PC-9 (cell line): ENCODE results near the gene BAIAP2. TPM values are rescaled to one million over a fixed set of nuclear protein-coding genes. Genes with fewer than 3 reads are reported as not detected.

Experiments used
- BruUV-seq: library from RNA; stranded (reverse); fragments of 400-500 nt; replicated peaks from 2 replicates; lab custom pipeline; 2021; lab: Mats Ljungman, UMichigan
- CTCF ChIA-PET: fragments of 300-600 bp; sonication (Branson Sonifier 250); formaldehyde crosslinking; loops from one replicate; lab custom pipeline; 2022; ENCODE audit warnings: antibody characterized with exemption; lab: Charles Lee
- POLR2A ChIA-PET: fragments of 300-600 bp; sonication (Branson Sonifier 250); formaldehyde crosslinking; loops from one replicate; lab custom pipeline; 2022; ENCODE audit warnings: antibody characterized with exemption; ENCODE audit not compliant: unreplicated experiment; lab: Charles Lee
- DNase-seq, 2 experiments: peaks; one replicate each; pipeline versions ENCODE4 v3.0.0 to v3.0.0-alpha.2; 2015 to 2022; ENCODE audit warnings: mixed read lengths in 1 of 2
- H2AFZ ChIP-seq: fragments of 200-600 bp; sonication (generic); 2 replicates; pipeline ENCODE4 v1.8.1; 2017; ENCODE audit warnings: antibody characterized with exemption
- H3F3A ChIP-seq: fragments of 200-600 bp; sonication (generic); 2 replicates; pipeline ENCODE4 v1.8.1; 2017; ENCODE audit warnings: antibody characterized with exemption, mild to moderate bottlenecking, low read depth; ENCODE audit not compliant: insufficient read depth
- H3K27ac ChIP-seq: fragments of 200-600 bp; sonication (generic); 2 replicates; pipeline ENCODE4 v1.6.1; 2016; ENCODE audit warnings: mixed run types
- H3K27me3 ChIP-seq: fragments of 200-600 bp; sonication (generic); 2 replicates; pipeline ENCODE4 v1.6.1; 2016; ENCODE audit warnings: low read depth, mixed run types; ENCODE audit not compliant: insufficient read depth
- H3K36me3 ChIP-seq: fragments of 200-600 bp; sonication (generic); 2 replicates; pipeline ENCODE4 v1.6.1; 2016; ENCODE audit warnings: low read depth, mixed run types
- H3K4me1 ChIP-seq: fragments of 200-600 bp; sonication (generic); replicated peaks from 2 replicates; pipeline ENCODE4 v1.6.1; 2016; ENCODE audit warnings: mixed run types; ENCODE audit not compliant: insufficient read depth
- H3K4me2 ChIP-seq: fragments of 200-600 bp; sonication (generic); 2 replicates; pipeline ENCODE4 v1.6.1; 2017; ENCODE audit warnings: mixed run types
- H3K4me3 ChIP-seq: fragments of 200-600 bp; sonication (generic); 2 replicates; pipeline ENCODE4 v1.6.1; 2016; ENCODE audit warnings: mixed run types
- H3K79me2 ChIP-seq: fragments of 200-600 bp; sonication (generic); 2 replicates; pipeline ENCODE4 v1.6.1; 2017; ENCODE audit warnings: low read depth, mixed run types
- H3K9me2 ChIP-seq: fragments of 200-600 bp; sonication (generic); 2 replicates; pipeline ENCODE4 v1.8.1; 2017; ENCODE audit warnings: mild to moderate bottlenecking; ENCODE audit not compliant: insufficient read depth
- H3K9me3 ChIP-seq: fragments of 200-600 bp; sonication (generic); 2 replicates; pipeline ENCODE4 v1.8.1; 2016; ENCODE audit warnings: low read depth; ENCODE audit not compliant: insufficient read depth
- H4K20me1 ChIP-seq: fragments of 200-600 bp; sonication (generic); 2 replicates; pipeline ENCODE4 v1.8.1; 2017; ENCODE audit not compliant: insufficient read depth
- CTCF ChIP-seq: fragments of 200-600 bp; sonication (generic); conservative IDR thresholded peaks from 2 replicates; pipeline ENCODE4 v1.6.1; 2017; ENCODE audit warnings: mixed run types, antibody characterized with exemption, mild to moderate bottlenecking, moderate library complexity
- EZH2 ChIP-seq: fragments of 200-600 bp; sonication (generic); IDR thresholded peaks from 2 replicates; pipeline ENCODE4 v1.8.0; 2017; ENCODE audit warnings: antibody characterized with exemption, low read depth
- intact Hi-C: fragments of 100-400 bp; cut with micrococcal nuclease; formaldehyde crosslinking; loops from one replicate; pipeline ENCODE4 v1.10.0; 2022; ENCODE audit not compliant: unreplicated experiment
- total RNA-seq: library from RNA; stranded (reverse); gene quantifications from 2 replicates; pipeline ENCODE4 v1.2.3, GENCODE V29; 2021

Gene BAIAP2
- total RNA-seq, 1 experiment from 2014 or later = 125 TPM

- TSS peak; percentile 24 for BruUV-seq
- POLR2A ChIA-PET = no interaction called here
Measured at GRCh38 chr17:81002409-81003361, 32.3 kb upstream of the BAIAP2 start.

GRCh38 chr17:81003711-81004475 lies 31.1 kb upstream of the BAIAP2 start:
- Histone ChIP-seq H2AFZ (no peak overlapping the region), H4K20me1 (no peaks in the 10 kb centered on the region), H3K4me3 (no peak overlapping the region), H3K9me2 (no peaks in the 10 kb centered on the region), H3K27ac (no peak overlapping the region), H3K9me3 (no peaks in the 10 kb centered on the region), H3F3A (no peaks in the 10 kb centered on the region), H3K79me2 (no peaks in the 10 kb centered on the region), H3K27me3 (peaks cover 4% of the 10 kb centered on the region; the same call in 1 of the 2 replicates), H3K4me1 (no peaks in the 10 kb centered on the region), H3K36me3 (no peaks in the 10 kb centered on the region), H3K4me2 (no peak overlapping the region)
- no TSS peak for BruUV-seq
- intact Hi-C loops = loop anchor here (5.0 kb wide), 1 partner anchor 218 kb away; the partner anchor contains the start of gene CEP131
- POLR2A ChIA-PET = no interaction called here
- TF ChIP-seq EZH2 (no peak), CTCF (no peak)
- CTCF ChIA-PET = no interaction called here
- no peak for DNase-seq

More at GRCh38 chr17:81002409-81003361, 32.3 kb upstream of the BAIAP2 start:
- no peaks in the 10 kb centered on the region for H3K36me3 ChIP-seq
- intact Hi-C loops = loop anchor here (5.0 kb wide), 1 partner anchor 220 kb away; the partner anchor contains the start of gene CEP131
- no peak overlapping the region for H3K4me2 ChIP-seq
- no peak overlapping the region for H2AFZ ChIP-seq
- H3K4me1 ChIP-seq = no peaks in the 10 kb centered on the region
- no peaks in the 10 kb centered on the region for H3K9me2 ChIP-seq
- no peaks in the 10 kb centered on the region for H3F3A ChIP-seq
- no peaks in the 10 kb centered on the region for H3K79me2 ChIP-seq
- TF ChIP-seq CTCF = no peak
- no peak for TF ChIP-seq EZH2
- H3K4me3 ChIP-seq = no peak overlapping the region
- H3K9me3 ChIP-seq = no peaks in the 10 kb centered on the region
- DNase-seq = peak in 1 of 2 experiments; percentile 45
- H4K20me1 ChIP-seq = no peaks in the 10 kb centered on the region
- CTCF ChIA-PET = no interaction called here
- no peaks in the 10 kb centered on the region for H3K27me3 ChIP-seq
- H3K27ac ChIP-seq = no peak overlapping the region

GRCh38 chr17:81006891-81007290 lies 28.1 kb upstream of the BAIAP2 start:
- H3K9me2 ChIP-seq = no peaks in the 10 kb centered on the region
- no peaks in the 10 kb centered on the region for H3K79me2 ChIP-seq
- ChIA-PET POLR2A (no interaction called here), CTCF (interaction anchor here (0.5 kb wide), 1 partner anchor 184 kb away, joined by 3 read pairs; no protein-coding TSS in a partner anchor)
- H3K9me3 ChIP-seq = no peaks in the 10 kb centered on the region
- H3K27ac ChIP-seq = no peak overlapping the region
- H3K36me3 ChIP-seq = no peaks in the 10 kb centered on the region
- no peak overlapping the region for H3K4me2 ChIP-seq
- H3K4me3 ChIP-seq = no peak overlapping the region
- H3F3A ChIP-seq = no peaks in the 10 kb centered on the region
- no peaks in the 10 kb centered on the region for H3K4me1 ChIP-seq
- no TSS peak for BruUV-seq
- no peaks in the 10 kb centered on the region for H4K20me1 ChIP-seq
- no peak overlapping the region for H2AFZ ChIP-seq
- intact Hi-C loops = no loop called here
- TF ChIP-seq CTCF (no peak), EZH2 (no peak)
- H3K27me3 ChIP-seq = peaks cover 4% of the 10 kb centered on the region; the same call in 1 of the 2 replicates
- DNase-seq = no peak
